ENCODE results near the gene NACC2. TPM values are rescaled to one million over a fixed set of nuclear protein-coding genes. Genes with fewer than 3 reads are reported as not detected.

NACC2 gene
- total RNA-seq, 2 donors from 2014 or later = 19.2 to 21.1 TPM

- no peak for ATAC-seq
- H3K9me3 Mint-ChIP-seq = no peaks in the 10 kb centered on the region
- no peaks in the 10 kb centered on the region for H3K27me3 Mint-ChIP-seq
- H3K27ac Mint-ChIP-seq = peak overlapping the region; percentile 65 to 88
- peak overlapping the region; percentile 66 for H3K4me3 Mint-ChIP-seq
- peaks cover 13 to 15% of the 10 kb centered on the region in 2 donors for H3K4me1 Mint-ChIP-seq (ENCODE audit: low read depth in 2 of 2)
- H3K36me3 Mint-ChIP-seq = no peaks in the 10 kb centered on the region
- no peak for DNase-seq (ENCODE audit: low spot score)
Observed at GRCh38 chr9:136099542-136099941, 4.5 kb upstream of the NACC2 start.

- no peaks in the 10 kb centered on the region for H3K27me3 Mint-ChIP-seq
- peak overlapping the region; percentile 66 for H3K4me3 Mint-ChIP-seq
- H3K27ac Mint-ChIP-seq = peak overlapping the region; percentile 65 to 88
- ATAC-seq (peak in 1 of 2 donors; percentile 13), DNase-seq (ENCODE audit: low spot score) (no peak)
- H3K36me3 Mint-ChIP-seq = no peaks in the 10 kb centered on the region
- H3K4me1 Mint-ChIP-seq (ENCODE audit: low read depth in 2 of 2) = peaks cover 13 to 15% of the 10 kb centered on the region in 2 donors
- no peaks in the 10 kb centered on the region for H3K9me3 Mint-ChIP-seq
Observed at GRCh38 chr9:136098844-136099243, 3.8 kb upstream of the NACC2 start.

GRCh38 chr9:136098210-136098609 is 3.1 kb upstream of the NACC2 start:
- no peaks in the 10 kb centered on the region for H3K27me3 Mint-ChIP-seq
- peak overlapping the region; percentile 66 for H3K4me3 Mint-ChIP-seq
- H3K27ac Mint-ChIP-seq = peak overlapping the region; percentile 65 to 88
- no peaks in the 10 kb centered on the region for H3K36me3 Mint-ChIP-seq
- DNase-seq (ENCODE audit: low spot score) (no peak), ATAC-seq (no peak)
- H3K4me1 Mint-ChIP-seq (ENCODE audit: low read depth in 2 of 2) = peaks cover 13 to 15% of the 10 kb centered on the region in 2 donors
- no peaks in the 10 kb centered on the region for H3K9me3 Mint-ChIP-seq

- Mint-ChIP-seq H3K4me3 (peak overlapping the region; percentile 48), H3K36me3 (no peaks in the 10 kb centered on the region), H3K27me3 (no peaks in the 10 kb centered on the region), H3K27ac (peak overlapping the region in 1 of 2 donors; percentile 21), H3K4me1 (ENCODE audit: low read depth in 2 of 2) (peaks cover 13 to 22% of the 10 kb centered on the region in 2 donors), H3K9me3 (no peaks in the 10 kb centered on the region)
- ATAC-seq = no peak
- DNase-seq (ENCODE audit: low spot score) = no peak
Observed at GRCh38 chr9:136096505-136097001, 1.5 kb upstream of the NACC2 start.

GRCh38 chr9:136093995-136094881 is 851 bp downstream of the NACC2 start:
- Mint-ChIP-seq H3K27ac (peak overlapping the region in 1 of 2 donors; percentile 50), H3K36me3 (no peaks in the 10 kb centered on the region), H3K4me1 (ENCODE audit: low read depth in 2 of 2) (peaks cover 11 to 25% of the 10 kb centered on the region in 2 donors), H3K27me3 (no peaks in the 10 kb centered on the region), H3K9me3 (no peaks in the 10 kb centered on the region), H3K4me3 (peak overlapping the region; percentile 81)
- peak; percentile 73 to 74 for ATAC-seq
- peak; percentile 82 for DNase-seq (ENCODE audit: low spot score)

- ATAC-seq (no peak), DNase-seq (ENCODE audit: low spot score) (no peak)
- H3K9me3 Mint-ChIP-seq = no peaks in the 10 kb centered on the region
- H3K4me1 Mint-ChIP-seq (ENCODE audit: low read depth in 2 of 2) = peaks cover 3 to 17% of the 10 kb centered on the region in 2 donors
- H3K27me3 Mint-ChIP-seq = no peaks in the 10 kb centered on the region
- peak overlapping the region; percentile 81 for H3K4me3 Mint-ChIP-seq
- peak overlapping the region in 1 of 2 donors; percentile 50 for H3K27ac Mint-ChIP-seq
- H3K36me3 Mint-ChIP-seq = no peaks in the 10 kb centered on the region
Observed at GRCh38 chr9:136093346-136093986, 1.6 kb downstream of the NACC2 start.

GRCh38 chr9:136092741-136093140 is 2.3 kb downstream of the NACC2 start:
- Mint-ChIP-seq H3K27me3 (no peaks in the 10 kb centered on the region), H3K4me3 (peak overlapping the region; percentile 81), H3K4me1 (ENCODE audit: low read depth in 2 of 2) (peaks cover 0 to 15% of the 10 kb centered on the region in 2 donors), H3K27ac (peak overlapping the region in 1 of 2 donors; percentile 43), H3K9me3 (no peaks in the 10 kb centered on the region), H3K36me3 (no peaks in the 10 kb centered on the region)
- ATAC-seq (no peak), DNase-seq (ENCODE audit: low spot score) (no peak)

GRCh38 chr9:136092353-136092650 is 2.8 kb downstream of the NACC2 start:
- peaks cover 0 to 15% of the 10 kb centered on the region in 2 donors for H3K4me1 Mint-ChIP-seq (ENCODE audit: low read depth in 2 of 2)
- H3K4me3 Mint-ChIP-seq = no peak overlapping the region
- H3K27me3 Mint-ChIP-seq = no peaks in the 10 kb centered on the region
- no peaks in the 10 kb centered on the region for H3K9me3 Mint-ChIP-seq
- no peak overlapping the region for H3K27ac Mint-ChIP-seq
- no peaks in the 10 kb centered on the region for H3K36me3 Mint-ChIP-seq
- ATAC-seq (no peak), DNase-seq (ENCODE audit: low spot score) (no peak)

GRCh38 chr9:136091582-136092352 is 3.3 kb downstream of the NACC2 start:
- Mint-ChIP-seq H3K27ac (peak overlapping the region in 1 of 2 donors; percentile 72), H3K36me3 (no peaks in the 10 kb centered on the region), H3K9me3 (no peaks in the 10 kb centered on the region), H3K4me1 (ENCODE audit: low read depth in 2 of 2) (peaks cover 0 to 19% of the 10 kb centered on the region in 2 donors), H3K27me3 (no peaks in the 10 kb centered on the region), H3K4me3 (no peak overlapping the region)
- no peak for ATAC-seq
- no peak for DNase-seq (ENCODE audit: low spot score)

GRCh38 chr9:136090768-136091581 is 4.1 kb downstream of the NACC2 start:
- DNase-seq (ENCODE audit: low spot score) (no peak), ATAC-seq (no peak)
- Mint-ChIP-seq H3K4me3 (no peak overlapping the region), H3K36me3 (no peaks in the 10 kb centered on the region), H3K4me1 (ENCODE audit: low read depth in 2 of 2) (peaks cover 0 to 22% of the 10 kb centered on the region in 2 donors), H3K9me3 (no peaks in the 10 kb centered on the region), H3K27ac (peak overlapping the region in 1 of 2 donors; percentile 72), H3K27me3 (no peaks in the 10 kb centered on the region)

- ATAC-seq = no peak
Observed at GRCh38 chr9:136090056-136090735, 4.9 kb downstream of the NACC2 start.

GRCh38 chr9:136089697-136090045 is 5.4 kb downstream of the NACC2 start:
- DNase-seq (ENCODE audit: low spot score) = no peak
- Mint-ChIP-seq H3K36me3 (no peaks in the 10 kb centered on the region), H3K4me1 (ENCODE audit: low read depth in 2 of 2) (peaks cover under 1 to 24% of the 10 kb centered on the region in 2 donors), H3K27me3 (no peaks in the 10 kb centered on the region), H3K9me3 (no peaks in the 10 kb centered on the region), H3K4me3 (no peak overlapping the region), H3K27ac (peak overlapping the region in 1 of 2 donors; percentile 65)
- ATAC-seq = no peak

More at GRCh38 chr9:136090056-136090735, 4.9 kb downstream of the NACC2 start:
- Mint-ChIP-seq H3K36me3 (no peaks in the 10 kb centered on the region), H3K4me1 (ENCODE audit: low read depth in 2 of 2) (peaks cover 0 to 22% of the 10 kb centered on the region in 2 donors), H3K27me3 (no peaks in the 10 kb centered on the region), H3K9me3 (no peaks in the 10 kb centered on the region), H3K4me3 (no peak overlapping the region), H3K27ac (peak overlapping the region in 1 of 2 donors; percentile 65)
- DNase-seq (ENCODE audit: low spot score) = no peak
